SK-N-MC (cell line): ENCODE results near the gene IAH1.

Source experiments
- EZH2 ChIP-seq: fragments of 200-600 bp; sonication (generic); IDR thresholded peaks from one replicate; pipeline ENCODE4 v1.6.1; 2017; ENCODE audit warnings: antibody characterized with exemption
- FOXP2 ChIP-seq: optimal IDR thresholded peaks from 2 replicates; pipeline ENCODE3; 2011; ENCODE audit warnings: mild to moderate bottlenecking, moderate library complexity; ENCODE audit not compliant: insufficient read depth; ENCODE audit errors: extremely low read length, control extremely low read depth
- POLR2AphosphoS5 ChIP-seq: IDR thresholded peaks from 2 replicates; pipeline ENCODE4 v1.6.1; 2012; ENCODE audit warnings: mild to moderate bottlenecking, low read depth, low read length, borderline replicate concordance

DNA sequence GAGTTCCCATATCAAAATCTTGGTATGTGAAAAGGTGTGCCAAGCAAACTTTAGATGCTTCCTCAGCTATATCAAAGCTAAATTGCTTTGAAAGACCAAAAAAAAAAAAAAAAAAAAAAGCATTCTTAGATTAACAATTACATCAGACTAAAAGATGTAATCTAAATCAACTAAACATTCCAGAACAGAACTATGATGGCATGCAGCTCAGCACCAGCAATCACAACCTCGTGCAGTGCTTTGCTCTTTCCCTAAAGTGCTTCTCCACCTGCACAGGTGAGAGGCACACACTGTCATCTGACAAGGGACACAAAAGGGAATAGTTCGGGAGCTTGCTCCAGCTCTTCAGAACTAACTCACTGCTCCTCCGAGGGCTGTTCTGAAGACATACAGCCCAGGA is 43.8 kb downstream of the IAH1 start:
- TF ChIP-seq POLR2AphosphoS5 (no peak), EZH2 (no peak), FOXP2 (no peak)
